Fibroblast of peridontal ligament (primary cell): Measurements from ENCODE around the gene SELPLG.
"Not testable (repeated sequence)": the region's sequence is repeated elsewhere in the genome, so short reads cannot be mapped to it uniquely, and the experiment has no call there.

ENCODE experiments used
- DNase-seq: peaks from one replicate; pipeline ENCODE4 v3.0.0-alpha.2; 2010; ENCODE audit errors: extremely low read depth

The SELPLG gene

GRCh38 chr12:108619369-108620160 lies 14.1 kb downstream of the SELPLG start:
- no peak for DNase-seq

GRCh38 chr12:108618953-108619274 lies 14.8 kb downstream of the SELPLG start:
- DNase-seq: not testable (repeated sequence)

- peak; percentile 93 for DNase-seq
Measured at GRCh38 chr12:108618079-108618952, 15.4 kb downstream of the SELPLG start.

GRCh38 chr12:108616941-108617858 lies 16.5 kb downstream of the SELPLG start:
- no peak for DNase-seq

GRCh38 chr12:108616359-108616758 lies 17.3 kb downstream of the SELPLG start:
- no peak for DNase-seq

GRCh38 chr12:108615918-108616317 lies 17.8 kb downstream of the SELPLG start:
- no peak for DNase-seq

GRCh38 chr12:108614639-108615038 lies 19.1 kb downstream of the SELPLG start:
- DNase-seq: no peak

- DNase-seq: no peak
Measured at GRCh38 chr12:108614041-108614440, 19.7 kb downstream of the SELPLG start.

GRCh38 chr12:108613548-108613947 lies 20.1 kb downstream of the SELPLG start:
- no peak for DNase-seq

- DNase-seq: no peak
Measured at GRCh38 chr12:108612788-108613282, 20.9 kb downstream of the SELPLG start.

- peak; percentile 81 for DNase-seq
Measured at GRCh38 chr12:108611884-108612415, 21.7 kb downstream of the SELPLG start.

GRCh38 chr12:108610856-108611605 lies 22.7 kb downstream of the SELPLG start:
- no peak for DNase-seq

- no peak for DNase-seq
Measured at GRCh38 chr12:108610336-108610815, 23.3 kb downstream of the SELPLG start.

GRCh38 chr12:108609537-108610335 lies 24.0 kb downstream of the SELPLG start:
- peak; percentile 94 for DNase-seq

GRCh38 chr12:108608616-108609015 lies 25.1 kb downstream of the SELPLG start:
- no peak for DNase-seq

- no peak for DNase-seq
Measured at GRCh38 chr12:108607981-108608600, 25.6 kb downstream of the SELPLG start.

- DNase-seq: peak; percentile 40
Measured at GRCh38 chr12:108606492-108606891, 27.2 kb downstream of the SELPLG start.

GRCh38 chr12:108605690-108606406 lies 27.8 kb downstream of the SELPLG start:
- DNase-seq: no peak
